ENCODE results near the gene GPR68.

The GPR68 gene

DNA sequence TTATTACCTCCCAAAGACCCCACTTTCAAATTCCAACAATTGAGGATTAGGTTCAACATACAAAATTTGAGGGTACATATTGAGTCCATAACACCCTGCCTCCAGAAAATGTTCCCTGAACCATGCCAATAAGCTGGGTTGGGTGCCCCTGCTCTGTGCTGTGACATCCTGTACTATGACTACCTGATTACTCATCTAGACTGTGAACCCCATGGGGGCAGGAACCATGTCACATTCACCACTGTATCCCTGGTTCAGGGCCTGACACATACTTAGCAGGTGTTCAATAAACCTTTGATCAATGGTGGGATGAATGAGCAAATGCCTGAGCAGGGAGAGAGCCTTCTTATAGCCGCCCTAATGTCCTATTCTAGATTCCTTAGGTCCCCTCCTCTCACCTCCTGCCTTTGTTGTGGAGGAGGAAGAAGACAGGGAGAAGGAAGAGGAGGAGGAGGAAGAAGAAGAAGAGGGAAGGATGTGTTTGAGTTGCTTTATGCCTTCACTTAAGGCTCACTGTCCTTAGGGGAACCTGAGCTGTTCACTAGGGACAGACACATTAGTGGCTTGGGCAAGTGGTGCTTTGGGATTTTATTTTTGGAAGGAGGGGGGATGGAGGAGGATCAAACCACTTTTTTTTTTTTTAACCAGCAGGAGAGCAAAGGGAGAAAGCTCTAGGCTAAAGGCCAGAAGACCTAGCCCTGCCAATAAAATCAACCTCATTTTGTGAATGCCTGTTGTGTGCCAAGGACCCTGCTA is 21.3 kb downstream of the GPR68 start:
- Histone ChIP-seq H3K4me1 (ENCODE audit: insufficient read depth, low read length) (no peaks in the 10 kb centered on the region), H3K27ac (ENCODE audit: low read depth, low read length) (no peak overlapping the region), H3K4me3 (ENCODE audit: low read depth in 1 of 2, low read length in 2 of 2) (no peak overlapping the region)

DNA sequence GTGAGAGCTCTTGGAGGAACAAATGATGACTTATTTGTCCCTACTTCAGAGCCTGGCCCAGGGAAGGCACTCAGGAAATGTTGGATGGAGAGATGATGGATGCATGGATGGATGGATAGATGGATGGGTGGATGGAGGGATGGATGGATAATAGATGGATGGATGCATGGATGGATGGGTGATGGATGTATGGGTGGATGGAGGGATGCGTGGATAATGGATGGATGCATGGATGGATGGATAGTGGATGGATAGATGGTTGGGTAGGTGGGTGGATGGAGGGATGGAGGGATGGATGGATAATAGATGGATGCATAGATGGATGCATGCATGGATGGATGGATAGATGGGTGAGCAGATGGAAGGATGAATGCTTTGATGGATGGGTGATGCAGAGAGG is 23.2 kb downstream of the GPR68 start:
- Histone ChIP-seq H3K4me3 (ENCODE audit: low read depth in 1 of 2, low read length in 2 of 2) (no peak overlapping the region), H3K36me3 (ENCODE audit: insufficient read depth, low read length) (peaks cover 41% of the 10 kb centered on the region), H3K27ac (ENCODE audit: low read depth, low read length) (no peak overlapping the region), H3K27me3 (ENCODE audit: control insufficient read depth in 1 of 2, insufficient read depth in 2 of 2, low read length in 2 of 2) (no peaks in the 10 kb centered on the region), H3K4me1 (ENCODE audit: insufficient read depth, low read length) (no peaks in the 10 kb centered on the region), H3K9me3 (ENCODE audit: low read length) (no peaks in the 10 kb centered on the region), H3K9ac (ENCODE audit: low read length) (no peak overlapping the region)

More for the DNA sequence above, 21.3 kb downstream of the GPR68 start:
- peaks cover 30% of the 10 kb centered on the region for H3K36me3 ChIP-seq (ENCODE audit: insufficient read depth, low read length)
- H3K27me3 ChIP-seq (ENCODE audit: control insufficient read depth in 1 of 2, insufficient read depth in 2 of 2, low read length in 2 of 2), result no peaks in the 10 kb centered on the region
- H3K9me3 ChIP-seq (ENCODE audit: low read length), result no peaks in the 10 kb centered on the region
- H3K9ac ChIP-seq (ENCODE audit: low read length), result no peak overlapping the region

DNA sequence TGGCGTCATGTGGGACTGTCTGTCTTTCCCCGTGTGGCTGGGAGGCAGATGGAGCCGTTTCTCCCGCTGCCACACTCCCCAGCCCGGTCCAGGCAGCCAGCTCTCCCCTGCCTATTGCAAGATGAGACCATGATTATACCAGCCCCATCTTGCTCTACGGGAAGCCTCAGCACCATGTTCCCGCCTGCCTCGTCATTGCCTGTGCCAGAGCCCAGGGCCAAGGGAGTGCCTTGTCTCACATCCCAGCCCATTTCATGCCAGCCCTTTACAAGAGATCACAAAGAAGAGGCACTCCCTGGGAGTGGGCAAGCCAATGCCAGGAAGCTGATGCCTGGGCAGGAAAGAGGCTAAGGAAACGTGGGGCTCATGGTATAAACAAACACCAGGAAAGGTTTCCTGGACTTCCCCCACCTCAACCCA is 23.9 kb downstream of the GPR68 start:
- H3K4me3 ChIP-seq (ENCODE audit: low read depth in 1 of 2, low read length in 2 of 2), result no peak overlapping the region
- H3K36me3 ChIP-seq (ENCODE audit: insufficient read depth, low read length), result peaks cover 47% of the 10 kb centered on the region
- no peaks in the 10 kb centered on the region for H3K4me1 ChIP-seq (ENCODE audit: insufficient read depth, low read length)
- no peak overlapping the region for H3K27ac ChIP-seq (ENCODE audit: low read depth, low read length)
- H3K9me3 ChIP-seq (ENCODE audit: low read length), result no peaks in the 10 kb centered on the region
- H3K27me3 ChIP-seq (ENCODE audit: control insufficient read depth in 1 of 2, insufficient read depth in 2 of 2, low read length in 2 of 2), result no peaks in the 10 kb centered on the region
- no peak overlapping the region for H3K9ac ChIP-seq (ENCODE audit: low read length)

DNA sequence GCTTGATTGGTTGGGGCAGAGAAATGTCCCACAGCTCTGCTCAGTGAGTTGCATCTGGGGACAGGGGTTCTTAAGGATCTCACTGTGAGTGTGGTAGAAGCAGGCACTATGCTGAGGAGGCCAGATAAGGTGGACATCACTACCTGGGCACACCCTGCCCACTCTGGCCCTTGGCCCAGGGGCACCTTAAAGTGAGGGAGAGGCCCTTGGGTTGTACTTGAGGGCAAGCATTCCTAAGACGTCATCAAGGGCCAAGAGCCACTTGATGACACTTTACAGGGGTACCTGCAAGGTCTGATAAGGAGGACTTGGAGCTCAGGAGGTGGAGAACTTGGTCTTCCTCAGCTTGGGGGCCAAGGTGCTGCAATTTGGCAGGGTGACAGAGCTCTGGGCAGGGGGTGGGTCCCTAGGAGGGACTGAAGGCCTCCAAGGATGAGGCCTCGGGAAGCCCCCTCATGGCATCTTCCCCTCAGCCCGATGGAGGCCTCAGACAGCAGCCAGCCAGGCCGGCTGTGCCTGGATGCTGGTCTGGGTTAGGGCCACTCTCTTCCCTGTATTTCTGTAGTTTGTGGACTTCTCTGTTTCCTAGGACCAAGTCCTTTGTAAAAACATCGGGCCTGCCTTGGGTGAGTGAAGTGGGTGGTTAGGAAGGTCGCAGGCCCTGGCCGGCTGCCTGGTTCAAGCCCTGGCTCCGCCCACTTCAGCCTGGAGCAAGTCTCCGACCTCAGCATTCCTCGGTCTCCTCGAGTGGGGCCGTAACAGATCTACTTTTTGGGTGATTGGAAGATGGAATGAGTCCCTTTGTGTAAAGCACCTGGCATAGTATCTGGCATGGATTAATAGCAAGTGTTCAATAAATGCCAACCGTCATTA is 24.8 kb downstream of the GPR68 start:
- Histone ChIP-seq H3K27ac (ENCODE audit: low read depth, low read length) (no peak overlapping the region), H3K9me3 (ENCODE audit: low read length) (no peaks in the 10 kb centered on the region), H3K4me1 (ENCODE audit: insufficient read depth, low read length) (no peaks in the 10 kb centered on the region), H3K27me3 (ENCODE audit: control insufficient read depth in 1 of 2, insufficient read depth in 2 of 2, low read length in 2 of 2) (no peaks in the 10 kb centered on the region), H3K36me3 (ENCODE audit: insufficient read depth, low read length) (peaks cover 45% of the 10 kb centered on the region), H3K9ac (ENCODE audit: low read length) (no peak overlapping the region), H3K4me3 (ENCODE audit: low read depth in 1 of 2, low read length in 2 of 2) (no peak overlapping the region)

DNA sequence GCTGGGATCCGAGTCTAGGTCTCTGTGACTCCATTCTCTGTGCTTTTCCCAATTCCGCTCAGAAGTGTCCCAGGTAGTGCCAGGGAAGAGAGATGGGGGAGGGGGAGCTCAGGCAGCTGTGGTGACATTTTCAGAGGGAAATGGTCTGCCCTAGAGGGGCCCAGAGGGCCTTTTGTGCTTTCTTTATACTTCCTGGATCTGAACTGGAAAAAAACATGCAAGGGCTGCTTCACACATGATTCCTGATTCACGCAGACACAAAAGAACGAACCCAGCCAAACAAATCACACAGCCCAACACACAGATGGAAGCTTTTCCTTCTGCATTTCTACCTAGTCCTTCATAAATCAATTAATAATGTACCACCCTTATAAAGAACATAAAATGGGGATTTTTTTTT is 26.5 kb downstream of the GPR68 start:
- Histone ChIP-seq H3K4me1 (ENCODE audit: insufficient read depth, low read length) (no peaks in the 10 kb centered on the region), H3K27ac (ENCODE audit: low read depth, low read length) (no peak overlapping the region)

DNA sequence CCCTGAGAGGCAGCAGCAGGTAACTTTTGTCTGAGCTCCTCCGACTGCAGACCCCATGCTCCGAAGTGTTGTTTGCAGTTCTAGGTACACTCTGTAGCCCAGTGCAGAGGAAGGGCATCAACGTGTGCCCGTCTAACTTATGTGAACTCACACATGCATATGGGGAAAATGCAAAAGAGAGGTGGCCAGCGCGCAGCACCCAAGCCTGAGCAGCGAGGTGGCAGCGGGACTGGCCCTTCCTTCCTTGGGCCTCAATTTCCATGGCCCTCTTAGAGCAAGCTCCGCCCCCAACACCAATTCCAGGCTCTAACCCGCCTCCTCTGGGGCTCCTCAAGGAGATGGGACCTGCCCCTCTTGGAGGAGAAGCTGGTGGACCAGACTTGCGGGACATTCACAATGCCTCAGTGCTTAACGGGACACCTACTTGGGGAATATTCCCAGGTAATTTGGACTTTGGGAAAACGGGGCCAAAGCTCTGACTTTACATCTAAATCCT is 27.7 kb downstream of the GPR68 start:
- Histone ChIP-seq H3K27me3 (ENCODE audit: control insufficient read depth in 1 of 2, insufficient read depth in 2 of 2, low read length in 2 of 2) (no peaks in the 10 kb centered on the region), H3K4me1 (ENCODE audit: insufficient read depth, low read length) (no peaks in the 10 kb centered on the region), H3K9ac (ENCODE audit: low read length) (no peak overlapping the region), H3K4me3 (ENCODE audit: low read depth in 1 of 2, low read length in 2 of 2) (no peak overlapping the region), H3K36me3 (ENCODE audit: insufficient read depth, low read length) (peaks cover 55% of the 10 kb centered on the region), H3K9me3 (ENCODE audit: low read length) (no peaks in the 10 kb centered on the region), H3K27ac (ENCODE audit: low read depth, low read length) (no peak overlapping the region)

More for the DNA sequence above, 26.5 kb downstream of the GPR68 start:
- peaks cover 48% of the 10 kb centered on the region for H3K36me3 ChIP-seq (ENCODE audit: insufficient read depth, low read length)
- H3K27me3 ChIP-seq (ENCODE audit: control insufficient read depth in 1 of 2, insufficient read depth in 2 of 2, low read length in 2 of 2), result no peaks in the 10 kb centered on the region
- H3K9me3 ChIP-seq (ENCODE audit: low read length), result no peaks in the 10 kb centered on the region
- no peak overlapping the region for H3K4me3 ChIP-seq (ENCODE audit: low read depth in 1 of 2, low read length in 2 of 2)
- H3K9ac ChIP-seq (ENCODE audit: low read length), result no peak overlapping the region

DNA sequence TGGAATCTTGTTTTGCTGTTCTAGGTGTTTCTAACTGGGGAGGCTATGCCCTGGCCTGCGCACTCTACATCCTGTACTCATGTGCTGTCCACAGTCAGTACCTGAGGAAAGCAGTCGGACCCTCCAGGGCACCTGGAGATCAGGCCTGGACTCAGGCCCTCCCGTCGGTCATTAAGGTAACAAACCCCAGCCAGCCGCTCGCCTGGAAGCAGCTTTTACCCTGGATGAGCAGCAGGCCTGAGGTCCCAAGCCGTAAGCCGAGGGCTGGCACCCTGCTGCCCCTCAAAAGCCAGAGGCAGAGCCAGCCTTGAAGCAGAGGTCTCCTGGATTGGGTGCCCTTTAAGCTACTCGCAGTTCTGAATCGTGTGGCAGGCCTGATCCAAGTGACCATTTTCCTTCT is 29.1 kb downstream of the GPR68 start:
- H3K27ac ChIP-seq (ENCODE audit: low read depth, low read length), result no peak overlapping the region

DNA sequence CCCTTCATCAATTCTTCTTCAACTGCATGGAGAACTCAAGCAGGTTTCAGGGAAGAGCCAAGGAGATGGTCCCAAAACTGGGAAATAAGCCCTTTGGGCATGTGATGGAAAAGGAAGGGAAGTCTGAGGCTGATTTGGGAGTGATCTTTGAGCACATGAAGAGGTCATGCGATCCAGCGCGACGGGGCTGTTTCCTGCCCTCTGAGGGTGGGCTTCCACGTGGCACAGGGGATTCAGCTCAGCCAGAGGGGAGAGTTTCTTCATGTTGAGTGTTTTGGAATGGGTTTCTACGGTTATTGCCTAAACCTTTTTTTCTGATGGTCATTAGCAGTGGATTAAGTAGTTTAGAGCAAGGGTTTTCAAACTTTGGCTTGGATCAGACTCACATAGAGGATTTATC is 30.2 kb downstream of the GPR68 start:
- peaks cover 66% of the 10 kb centered on the region for H3K36me3 ChIP-seq (ENCODE audit: insufficient read depth, low read length)
- no peak overlapping the region for H3K9ac ChIP-seq (ENCODE audit: low read length)
- no peaks in the 10 kb centered on the region for H3K9me3 ChIP-seq (ENCODE audit: low read length)
- no peaks in the 10 kb centered on the region for H3K4me1 ChIP-seq (ENCODE audit: insufficient read depth, low read length)
- no peaks in the 10 kb centered on the region for H3K27me3 ChIP-seq (ENCODE audit: control insufficient read depth in 1 of 2, insufficient read depth in 2 of 2, low read length in 2 of 2)
- no peak overlapping the region for H3K27ac ChIP-seq (ENCODE audit: low read depth, low read length)
- no peak overlapping the region for H3K4me3 ChIP-seq (ENCODE audit: low read depth in 1 of 2, low read length in 2 of 2)

More for the DNA sequence above, 29.1 kb downstream of the GPR68 start:
- Histone ChIP-seq H3K4me1 (ENCODE audit: insufficient read depth, low read length) (no peaks in the 10 kb centered on the region), H3K36me3 (ENCODE audit: insufficient read depth, low read length) (peaks cover 64% of the 10 kb centered on the region), H3K27me3 (ENCODE audit: control insufficient read depth in 1 of 2, insufficient read depth in 2 of 2, low read length in 2 of 2) (no peaks in the 10 kb centered on the region), H3K4me3 (ENCODE audit: low read depth in 1 of 2, low read length in 2 of 2) (no peak overlapping the region), H3K9ac (ENCODE audit: low read length) (no peak overlapping the region), H3K9me3 (ENCODE audit: low read length) (no peaks in the 10 kb centered on the region)

DNA sequence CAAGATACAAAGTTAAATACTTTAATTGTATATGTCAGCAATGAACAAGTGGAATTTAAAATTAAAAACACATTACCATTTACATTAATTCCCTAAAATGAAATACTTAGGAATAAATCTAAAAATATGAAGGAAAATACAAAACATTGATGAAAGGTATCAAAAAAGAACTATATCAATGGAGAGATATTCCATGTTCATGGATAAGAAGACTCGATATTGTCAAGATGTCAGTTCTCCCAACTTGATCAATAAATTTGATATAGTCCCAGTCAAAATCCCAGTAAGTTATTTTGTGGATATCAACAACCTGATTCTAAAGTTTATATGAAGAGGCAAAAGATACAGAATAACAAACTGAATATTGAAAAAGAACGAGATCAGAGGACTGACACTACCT is 33.5 kb downstream of the GPR68 start:
- Histone ChIP-seq H3K9ac (ENCODE audit: low read length) (no peak overlapping the region), H3K36me3 (ENCODE audit: insufficient read depth, low read length) (peaks cover 67% of the 10 kb centered on the region), H3K4me1 (ENCODE audit: insufficient read depth, low read length) (no peaks in the 10 kb centered on the region), H3K9me3 (ENCODE audit: low read length) (no peaks in the 10 kb centered on the region), H3K27ac (ENCODE audit: low read depth, low read length) (no peak overlapping the region), H3K4me3 (ENCODE audit: low read depth in 1 of 2, low read length in 2 of 2) (no peak overlapping the region), H3K27me3 (ENCODE audit: control insufficient read depth in 1 of 2, insufficient read depth in 2 of 2, low read length in 2 of 2) (no peaks in the 10 kb centered on the region)

DNA sequence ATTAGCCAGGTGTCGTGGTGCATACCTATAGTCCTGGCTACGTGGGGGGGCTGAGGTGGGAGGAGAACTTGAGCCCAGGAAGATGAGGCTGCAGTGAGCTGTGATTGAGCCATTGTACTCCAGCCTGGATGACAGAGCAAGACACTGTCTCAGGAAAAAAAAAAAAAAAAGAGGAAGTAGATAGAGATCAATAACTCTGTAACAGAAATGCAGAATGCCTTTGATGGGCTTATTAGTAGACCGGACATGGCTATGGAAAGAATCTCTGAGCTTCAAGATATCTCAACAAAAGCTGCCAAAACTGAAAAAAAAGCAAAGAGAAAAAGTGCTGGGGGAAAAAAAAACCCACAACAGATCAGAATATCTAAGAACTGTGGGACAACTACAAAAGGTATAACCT is 37.5 kb downstream of the GPR68 start:
- H3K9me3 ChIP-seq (ENCODE audit: low read length), result no peaks in the 10 kb centered on the region
- H3K4me1 ChIP-seq (ENCODE audit: insufficient read depth, low read length), result no peaks in the 10 kb centered on the region
- H3K4me3 ChIP-seq (ENCODE audit: low read depth in 1 of 2, low read length in 2 of 2), result no peak overlapping the region
- H3K27me3 ChIP-seq (ENCODE audit: control insufficient read depth in 1 of 2, insufficient read depth in 2 of 2, low read length in 2 of 2), result no peaks in the 10 kb centered on the region
- no peak overlapping the region for H3K9ac ChIP-seq (ENCODE audit: low read length)
- peaks cover 79% of the 10 kb centered on the region for H3K36me3 ChIP-seq (ENCODE audit: insufficient read depth, low read length)
- no peak overlapping the region for H3K27ac ChIP-seq (ENCODE audit: low read depth, low read length)

DNA sequence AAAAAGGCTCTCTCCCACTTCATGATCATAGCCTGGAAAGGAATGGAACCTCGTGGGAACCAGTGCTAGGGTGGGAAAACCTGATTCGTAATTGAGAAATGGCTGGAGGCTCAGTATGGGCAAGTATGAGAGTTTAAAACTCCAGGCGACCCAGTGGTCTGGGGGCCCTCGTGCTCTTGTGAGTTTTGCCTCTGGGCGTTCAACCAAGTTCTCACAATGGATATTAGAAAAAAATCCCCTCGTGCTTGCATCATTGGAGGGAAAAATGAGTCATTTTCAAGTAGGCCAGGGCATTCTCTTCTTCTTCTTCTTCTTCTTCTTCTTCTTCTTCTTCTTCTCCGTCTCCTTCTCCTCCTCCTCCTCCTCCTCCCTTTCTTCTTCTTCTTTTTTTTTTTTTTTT is 39.0 kb downstream of the GPR68 start:
- H3K9me3 ChIP-seq (ENCODE audit: low read length), result no peaks in the 10 kb centered on the region
- H3K9ac ChIP-seq (ENCODE audit: low read length), result no peak overlapping the region
- no peaks in the 10 kb centered on the region for H3K4me1 ChIP-seq (ENCODE audit: insufficient read depth, low read length)
- H3K4me3 ChIP-seq (ENCODE audit: low read depth in 1 of 2, low read length in 2 of 2), result no peak overlapping the region
- no peaks in the 10 kb centered on the region for H3K27me3 ChIP-seq (ENCODE audit: control insufficient read depth in 1 of 2, insufficient read depth in 2 of 2, low read length in 2 of 2)
- H3K27ac ChIP-seq (ENCODE audit: low read depth, low read length), result no peak overlapping the region
- H3K36me3 ChIP-seq (ENCODE audit: insufficient read depth, low read length), result peaks cover 76% of the 10 kb centered on the region

Measured in muscle layer of colon (tissue), 2 donors.